MV-4-11 (cell line): ENCODE results near the gene TOB2.
"Not testable (repeated sequence)": the region's sequence is repeated elsewhere in the genome, so short reads cannot be mapped to it uniquely, and the experiment has no call there.

Experiments
- DNase-seq: peaks from one replicate; lab custom pipeline; 2025; lab: John Stamatoyannopoulos, UW

Gene TOB2

GRCh38 chr22:41461901-41462300, 15.3 kb upstream of the TOB2 start:
- DNase-seq = no peak

GRCh38 chr22:41460071-41460470, 13.5 kb upstream of the TOB2 start:
- not testable (repeated sequence) for DNase-seq

- DNase-seq = no peak
These were observed 12.8 kb upstream of the TOB2 start for GRCh38 chr22:41459431-41459830.

GRCh38 chr22:41458161-41458728, 11.6 kb upstream of the TOB2 start:
- peak; percentile 82 for DNase-seq

- DNase-seq = peak; percentile 99
These were observed 1.7 kb upstream of the TOB2 start for GRCh38 chr22:41448189-41448808.

- peak; percentile 52 for DNase-seq
These were observed 1.0 kb upstream of the TOB2 start for GRCh38 chr22:41447435-41448188.

GRCh38 chr22:41446057-41446501, 522 bp downstream of the TOB2 start:
- DNase-seq = no peak

GRCh38 chr22:41445129-41446056, 1.2 kb downstream of the TOB2 start:
- peak; percentile 55 for DNase-seq

GRCh38 chr22:41444360-41445128, 2.1 kb downstream of the TOB2 start:
- DNase-seq = peak; percentile 91

GRCh38 chr22:41442240-41442792, 4.3 kb downstream of the TOB2 start:
- DNase-seq = no peak

GRCh38 chr22:41440511-41440910, 6.1 kb downstream of the TOB2 start:
- DNase-seq = not testable (repeated sequence)

- DNase-seq = no peak
These were observed 9.4 kb downstream of the TOB2 start for GRCh38 chr22:41437198-41437597.

GRCh38 chr22:41436322-41437113, 10.1 kb downstream of the TOB2 start:
- DNase-seq = no peak

GRCh38 chr22:41435560-41435959, 11.0 kb downstream of the TOB2 start:
- no peak for DNase-seq

- DNase-seq = not testable (repeated sequence)
These were observed 12.1 kb downstream of the TOB2 start for GRCh38 chr22:41434361-41435003.

- not testable (repeated sequence) for DNase-seq
These were observed 13.1 kb downstream of the TOB2 start for GRCh38 chr22:41433480-41433879.

- DNase-seq = no peak
These were observed 14.9 kb downstream of the TOB2 start for GRCh38 chr22:41431656-41432055.

GRCh38 chr22:41429951-41430332, 16.7 kb downstream of the TOB2 start:
- no peak for DNase-seq

GRCh38 chr22:41429232-41429950, 17.2 kb downstream of the TOB2 start:
- DNase-seq = no peak
